HepG2 (cell line): ENCODE results near the gene BSN. TPM values are rescaled to one million over a fixed set of nuclear protein-coding genes. Genes with fewer than 3 reads are reported as not detected.

Source experiments
- BHLHE40 ChIP-seq: IDR thresholded peaks from 2 replicates; pipeline ENCODE4 v1.6.1; 2011; ENCODE audit warnings: low read length, improper control_type of control experiment
- CHD2 ChIP-seq: IDR thresholded peaks from 2 replicates; pipeline ENCODE4 v1.6.1; 2011; ENCODE audit warnings: low read depth, low read length, improper control_type of control experiment
- DR1 ChIP-seq: sonication (generic); formaldehyde crosslinking; IDR thresholded peaks from 2 replicates; pipeline ENCODE4 v1.8.0; 2021; ENCODE audit warnings: mild to moderate bottlenecking, missing genetic modification reagents, inconsistent platforms
- EED ChIP-seq: sonication (generic); formaldehyde crosslinking; IDR thresholded peaks from 2 replicates; pipeline ENCODE4 v1.5.0; 2020; ENCODE audit warnings: mild to moderate bottlenecking, missing genetic modification reagents
- EP300 ChIP-seq, 3 experiments: sonication (generic) in 1 of 3; formaldehyde crosslinking in 1 of 3; IDR thresholded peaks; 2 replicates each; pipeline versions ENCODE4 v1.5.1 to v1.6.1; 2011 to 2020; ENCODE audit warnings: low read depth in 2 of 3, low read length in 2 of 3, borderline replicate concordance in 1 of 3, improper control_type of control experiment in 1 of 3, mild to moderate bottlenecking in 1 of 3, missing genetic modification reagents in 1 of 3, moderate library complexity in 1 of 3
- HNRNPK ChIP-seq: fragments of 200-400 bp; formaldehyde crosslinking; IDR thresholded peaks from 2 replicates; pipeline ENCODE4 v1.6.1; 2018; ENCODE audit warnings: low read length, low read depth, moderate library complexity, mild to moderate bottlenecking; ENCODE audit not compliant: poor library complexity, severe bottlenecking
- KDM3A ChIP-seq: IDR thresholded peaks from 2 replicates; pipeline ENCODE4 v1.6.1; 2018; ENCODE audit warnings: low read depth, missing compliant biosample characterization
- ONECUT2 ChIP-seq: sonication (generic); formaldehyde crosslinking; IDR thresholded peaks from 2 replicates; pipeline ENCODE4 v1.4.0; 2020; ENCODE audit warnings: missing genetic modification reagents
- SALL1 ChIP-seq: sonication (generic); formaldehyde crosslinking; IDR thresholded peaks from 2 replicates; pipeline ENCODE4 v1.8.0; 2022; ENCODE audit warnings: mild to moderate bottlenecking, missing genetic modification reagents
- SMAD3 ChIP-seq: sonication (generic); formaldehyde crosslinking; IDR thresholded peaks from 2 replicates; pipeline ENCODE4 v1.4.0; 2020; ENCODE audit warnings: missing genetic modification reagents
- TBP ChIP-seq: sonication (generic); formaldehyde crosslinking; IDR thresholded peaks from 2 replicates; pipeline ENCODE4 v1.5.0; 2020; ENCODE audit warnings: missing genetic modification reagents
- ZFP90 ChIP-seq: sonication (generic); formaldehyde crosslinking; IDR thresholded peaks from 2 replicates; pipeline ENCODE4 v1.8.0; 2022; ENCODE audit warnings: missing genetic modification reagents, mild to moderate bottlenecking, inconsistent platforms, borderline replicate concordance
- ZMYM4 ChIP-seq: sonication (generic); formaldehyde crosslinking; IDR thresholded peaks from 2 replicates; pipeline ENCODE4 v1.8.1; 2023; ENCODE audit warnings: mild to moderate bottlenecking, missing genetic modification reagents
- ZNF232 ChIP-seq: sonication (generic); formaldehyde crosslinking; IDR thresholded peaks from 2 replicates; pipeline ENCODE4 v1.4.0; 2020; ENCODE audit warnings: missing genetic modification reagents, borderline replicate concordance
- ZNF260 ChIP-seq: sonication (generic); formaldehyde crosslinking; IDR thresholded peaks from 2 replicates; pipeline ENCODE4 v1.4.0; 2020; ENCODE audit warnings: missing genetic modification reagents, low read depth, mild to moderate bottlenecking, borderline replicate concordance
- ZNF598 ChIP-seq: sonication (generic); formaldehyde crosslinking; IDR thresholded peaks from 2 replicates; pipeline ENCODE4 v1.5.1; 2020; ENCODE audit warnings: mild to moderate bottlenecking, missing genetic modification reagents, borderline replicate concordance
- polyA plus RNA-seq, 8 experiments: library from polyadenylated mRNA; depleted of rRNA in 3 of 8; stranded (reverse) in 7 of 8; unstranded in 1 of 8; fragments of >200 nt; fragmentation: Illumina TruSeq in 4 of 8; extraction: Trizol in 4 of 8; gene quantifications; 2 replicates each; pipeline versions ENCODE4 v1.2.1 to v1.2.3, GENCODE V29; 2011 to 2016; ENCODE audit warnings: low read depth in 4 of 8, missing spikeins in 1 of 8, mixed read lengths in 1 of 8; ENCODE audit not compliant: insufficient read depth in 1 of 8
- total RNA-seq, 5 experiments: library from RNA; depleted of rRNA; stranded (reverse); fragments of >200 nt; fragmentation: Illumina TruSeq; extraction: Trizol; gene quantifications; 2 replicates each; pipeline ENCODE4 v1.2.3, GENCODE V29; 2016; ENCODE audit warnings: low read depth in 1 of 5
- TF ChIP-seq, protein P1 (sequence below): fragments of 450-650 bp; IDR thresholded peaks from 2 replicates; pipeline ENCODE4 v1.6.1; 2017; ENCODE audit warnings: mild to moderate bottlenecking
- TF ChIP-seq, protein P2 (sequence below): sonication (generic); IDR thresholded peaks from 2 replicates; pipeline ENCODE4 v1.6.1; 2016; ENCODE audit warnings: low read depth, borderline replicate concordance
- TF ChIP-seq, protein P3 (sequence below), 2 experiments: sonication (generic) in 1 of 2; formaldehyde crosslinking in 1 of 2; IDR thresholded peaks; 2 replicates each; pipeline versions ENCODE4 v1.4.0 to v1.6.1; 2016 to 2020; ENCODE audit warnings: borderline replicate concordance in 1 of 2, low read depth in 1 of 2, mild to moderate bottlenecking in 1 of 2, missing genetic modification reagents in 1 of 2
- TF ChIP-seq, protein P4 (sequence below): sonication (generic); formaldehyde crosslinking; IDR thresholded peaks from 2 replicates; pipeline ENCODE4 v1.8.0; 2023; ENCODE audit warnings: mild to moderate bottlenecking, missing genetic modification reagents

The BSN gene
- total and polyA plus RNA-seq, 2 of the 13 experiments (the other 11 are each of a cell fraction or from before 2014, with no cell fraction given): 0.42 to 0.86 TPM

- TF ChIP-seq, protein P1, sequence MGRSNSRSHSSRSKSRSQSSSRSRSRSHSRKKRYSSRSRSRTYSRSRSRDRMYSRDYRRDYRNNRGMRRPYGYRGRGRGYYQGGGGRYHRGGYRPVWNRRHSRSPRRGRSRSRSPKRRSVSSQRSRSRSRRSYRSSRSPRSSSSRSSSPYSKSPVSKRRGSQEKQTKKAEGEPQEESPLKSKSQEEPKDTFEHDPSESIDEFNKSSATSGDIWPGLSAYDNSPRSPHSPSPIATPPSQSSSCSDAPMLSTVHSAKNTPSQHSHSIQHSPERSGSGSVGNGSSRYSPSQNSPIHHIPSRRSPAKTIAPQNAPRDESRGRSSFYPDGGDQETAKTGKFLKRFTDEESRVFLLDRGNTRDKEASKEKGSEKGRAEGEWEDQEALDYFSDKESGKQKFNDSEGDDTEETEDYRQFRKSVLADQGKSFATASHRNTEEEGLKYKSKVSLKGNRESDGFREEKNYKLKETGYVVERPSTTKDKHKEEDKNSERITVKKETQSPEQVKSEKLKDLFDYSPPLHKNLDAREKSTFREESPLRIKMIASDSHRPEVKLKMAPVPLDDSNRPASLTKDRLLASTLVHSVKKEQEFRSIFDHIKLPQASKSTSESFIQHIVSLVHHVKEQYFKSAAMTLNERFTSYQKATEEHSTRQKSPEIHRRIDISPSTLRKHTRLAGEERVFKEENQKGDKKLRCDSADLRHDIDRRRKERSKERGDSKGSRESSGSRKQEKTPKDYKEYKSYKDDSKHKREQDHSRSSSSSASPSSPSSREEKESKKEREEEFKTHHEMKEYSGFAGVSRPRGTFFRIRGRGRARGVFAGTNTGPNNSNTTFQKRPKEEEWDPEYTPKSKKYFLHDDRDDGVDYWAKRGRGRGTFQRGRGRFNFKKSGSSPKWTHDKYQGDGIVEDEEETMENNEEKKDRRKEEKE: no peak
- TF ChIP-seq SMAD3 (CRISPR knock-in tag) (no peak), ZNF260 (CRISPR knock-in tag) (no peak), EED (CRISPR knock-in tag) (no peak), TBP (CRISPR knock-in tag) (no peak), ZNF598 (no peak), DR1 (CRISPR knock-in tag) (no peak), HNRNPK (no peak), ONECUT2 (no peak), BHLHE40 (no peak), EP300 (IDR thresholded peaks at IDR 0.05; ENCODE audit: low read depth in 2 of 2, low read length in 2 of 2) (peak in 1 of 2 experiments; percentile 11; a peak in 1 of 4 replicates), EP300 (CRISPR knock-in tag; IDR thresholded peaks at IDR 0.05; ENCODE audit: borderline replicate concordance) (no peak), SALL1 (CRISPR knock-in tag) (0 out of 2 replicates have a peak, but pooled peaks have one; percentile 10), ZFP90 (CRISPR knock-in tag) (0 out of 2 replicates have a peak, but pooled peaks have one; percentile 32), ZNF232 (no peak), KDM3A (no peak), ZMYM4 (CRISPR knock-in tag) (no peak), CHD2 (no peak)
- TF ChIP-seq, protein P2, sequence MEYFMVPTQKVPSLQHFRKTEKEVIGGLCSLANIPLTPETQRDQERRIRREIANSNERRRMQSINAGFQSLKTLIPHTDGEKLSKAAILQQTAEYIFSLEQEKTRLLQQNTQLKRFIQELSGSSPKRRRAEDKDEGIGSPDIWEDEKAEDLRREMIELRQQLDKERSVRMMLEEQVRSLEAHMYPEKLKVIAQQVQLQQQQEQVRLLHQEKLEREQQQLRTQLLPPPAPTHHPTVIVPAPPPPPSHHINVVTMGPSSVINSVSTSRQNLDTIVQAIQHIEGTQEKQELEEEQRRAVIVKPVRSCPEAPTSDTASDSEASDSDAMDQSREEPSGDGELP: no peak
- TF ChIP-seq, protein P3, sequence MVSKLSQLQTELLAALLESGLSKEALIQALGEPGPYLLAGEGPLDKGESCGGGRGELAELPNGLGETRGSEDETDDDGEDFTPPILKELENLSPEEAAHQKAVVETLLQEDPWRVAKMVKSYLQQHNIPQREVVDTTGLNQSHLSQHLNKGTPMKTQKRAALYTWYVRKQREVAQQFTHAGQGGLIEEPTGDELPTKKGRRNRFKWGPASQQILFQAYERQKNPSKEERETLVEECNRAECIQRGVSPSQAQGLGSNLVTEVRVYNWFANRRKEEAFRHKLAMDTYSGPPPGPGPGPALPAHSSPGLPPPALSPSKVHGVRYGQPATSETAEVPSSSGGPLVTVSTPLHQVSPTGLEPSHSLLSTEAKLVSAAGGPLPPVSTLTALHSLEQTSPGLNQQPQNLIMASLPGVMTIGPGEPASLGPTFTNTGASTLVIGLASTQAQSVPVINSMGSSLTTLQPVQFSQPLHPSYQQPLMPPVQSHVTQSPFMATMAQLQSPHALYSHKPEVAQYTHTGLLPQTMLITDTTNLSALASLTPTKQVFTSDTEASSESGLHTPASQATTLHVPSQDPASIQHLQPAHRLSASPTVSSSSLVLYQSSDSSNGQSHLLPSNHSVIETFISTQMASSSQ (IDR thresholded peaks at IDR 0.05; ENCODE audit: low read depth): no peak
- TF ChIP-seq, protein P3 (CRISPR knock-in tag; IDR thresholded peaks at IDR 0.05; ENCODE audit: borderline replicate concordance): peak; percentile 20; the same call in 1 of the 2 replicates
- TF ChIP-seq, protein P4, sequence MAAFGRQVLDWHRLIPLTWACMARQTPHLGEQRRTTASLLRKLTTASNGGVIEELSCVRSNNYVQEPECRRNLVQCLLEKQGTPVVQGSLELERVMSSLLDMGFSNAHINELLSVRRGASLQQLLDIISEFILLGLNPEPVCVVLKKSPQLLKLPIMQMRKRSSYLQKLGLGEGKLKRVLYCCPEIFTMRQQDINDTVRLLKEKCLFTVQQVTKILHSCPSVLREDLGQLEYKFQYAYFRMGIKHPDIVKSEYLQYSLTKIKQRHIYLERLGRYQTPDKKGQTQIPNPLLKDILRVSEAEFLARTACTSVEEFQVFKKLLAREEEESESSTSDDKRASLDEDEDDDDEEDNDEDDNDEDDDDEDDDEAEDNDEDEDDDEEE (CRISPR knock-in tag): no peak
Observed at GRCh38 chr3:49509028-49509561, 45.2 kb upstream of the BSN start (continued).
